GM18502 (cell line): ENCODE data around the gene RPL37.
A peak's percentile ranks its signal among the peaks of the same experiment; 100 is the strongest.
"Not testable (repeated sequence)": the region's sequence is repeated elsewhere in the genome, so short reads cannot be mapped to it uniquely, and the experiment has no call there.

Source experiments
- ATAC-seq: cut with Tn5 transposase; IDR thresholded peaks from one replicate; pipeline ENCODE4 v1.9.1; 2021; ENCODE audit warnings: mild to moderate bottlenecking; ENCODE audit not compliant: unreplicated experiment, poor library complexity

RPL37 gene

GRCh38 chr5:40838086-40838485 lies 3.1 kb upstream of the RPL37 start:
- ATAC-seq: no peak

GRCh38 chr5:40834391-40834848 lies 602 bp downstream of the RPL37 start:
- no peak for ATAC-seq

GRCh38 chr5:40833712-40834229 lies 1.3 kb downstream of the RPL37 start:
- ATAC-seq: no peak

- ATAC-seq: no peak
Measured at GRCh38 chr5:40832345-40832744, 2.7 kb downstream of the RPL37 start.

- peak; percentile 21 for ATAC-seq
Measured at GRCh38 chr5:40831346-40832210, 3.4 kb downstream of the RPL37 start.

GRCh38 chr5:40829748-40830533 lies 5.1 kb downstream of the RPL37 start:
- ATAC-seq: no peak

GRCh38 chr5:40828690-40829661 lies 6.0 kb downstream of the RPL37 start:
- ATAC-seq: no peak

GRCh38 chr5:40828021-40828631 lies 6.9 kb downstream of the RPL37 start:
- no peak for ATAC-seq

- no peak for ATAC-seq
Measured at GRCh38 chr5:40827188-40827977, 7.6 kb downstream of the RPL37 start.

GRCh38 chr5:40826489-40827187 lies 8.4 kb downstream of the RPL37 start:
- no peak for ATAC-seq

GRCh38 chr5:40825461-40826043 lies 9.5 kb downstream of the RPL37 start:
- not testable (repeated sequence) for ATAC-seq

- ATAC-seq: no peak
Measured at GRCh38 chr5:40823459-40823858, 11.6 kb downstream of the RPL37 start.

GRCh38 chr5:40813698-40814281 lies 21.2 kb downstream of the RPL37 start:
- no peak for ATAC-seq

GRCh38 chr5:40812125-40812524 lies 22.9 kb downstream of the RPL37 start:
- ATAC-seq: no peak

- ATAC-seq: no peak
Measured at GRCh38 chr5:40801771-40802562, 33.1 kb downstream of the RPL37 start.

- no peak for ATAC-seq
Measured at GRCh38 chr5:40799258-40799657, 35.8 kb downstream of the RPL37 start.

GRCh38 chr5:40798801-40799210 lies 36.2 kb downstream of the RPL37 start:
- ATAC-seq: no peak
